AG09319 (cell line): Measurements from ENCODE around the gene HIVEP2.

Source experiments
- DNase-seq: peaks from one replicate; pipeline ENCODE4 v3.0.0-alpha.2; 2010; ENCODE audit warnings: low read depth; ENCODE audit errors: extremely low read depth
- CTCF ChIP-seq: IDR thresholded peaks from 2 replicates; pipeline ENCODE4 v1.5.1; 2011; ENCODE audit warnings: low read depth, mild to moderate bottlenecking, inconsistent platforms, low read length, moderate library complexity

HIVEP2 gene

GRCh38 chr6:142846883-142847287, 98.1 kb downstream of the HIVEP2 start:
- no peak for TF ChIP-seq CTCF
- peak; percentile 60 for DNase-seq

DNA sequence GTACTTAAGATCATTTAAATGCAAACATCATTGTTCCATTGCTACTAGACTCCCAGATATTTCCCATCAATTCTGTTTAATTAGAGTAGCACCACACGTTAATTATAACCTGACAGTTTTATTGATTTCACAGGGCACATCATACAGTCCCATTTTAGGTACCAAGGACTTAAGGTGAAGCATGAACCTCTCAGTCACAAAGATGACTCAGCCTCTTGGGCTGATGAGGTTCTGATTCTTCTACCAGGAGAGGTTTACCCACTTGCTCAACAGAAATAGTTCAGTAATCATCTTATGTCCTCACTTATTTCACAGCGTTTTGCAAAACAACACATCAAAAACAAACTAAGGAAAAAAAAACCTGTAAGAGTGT, 98.5 kb downstream of the HIVEP2 start:
- no peak for DNase-seq

GRCh38 chr6:142845624-142846458, 99.1 kb downstream of the HIVEP2 start:
- no peak for DNase-seq
- no peak for TF ChIP-seq CTCF

More for the DNA sequence above, 98.5 kb downstream of the HIVEP2 start:
- TF ChIP-seq CTCF: no peak

- TF ChIP-seq CTCF: no peak
- no peak for DNase-seq
Measured at GRCh38 chr6:142845143-142845571, 99.8 kb downstream of the HIVEP2 start.

DNA sequence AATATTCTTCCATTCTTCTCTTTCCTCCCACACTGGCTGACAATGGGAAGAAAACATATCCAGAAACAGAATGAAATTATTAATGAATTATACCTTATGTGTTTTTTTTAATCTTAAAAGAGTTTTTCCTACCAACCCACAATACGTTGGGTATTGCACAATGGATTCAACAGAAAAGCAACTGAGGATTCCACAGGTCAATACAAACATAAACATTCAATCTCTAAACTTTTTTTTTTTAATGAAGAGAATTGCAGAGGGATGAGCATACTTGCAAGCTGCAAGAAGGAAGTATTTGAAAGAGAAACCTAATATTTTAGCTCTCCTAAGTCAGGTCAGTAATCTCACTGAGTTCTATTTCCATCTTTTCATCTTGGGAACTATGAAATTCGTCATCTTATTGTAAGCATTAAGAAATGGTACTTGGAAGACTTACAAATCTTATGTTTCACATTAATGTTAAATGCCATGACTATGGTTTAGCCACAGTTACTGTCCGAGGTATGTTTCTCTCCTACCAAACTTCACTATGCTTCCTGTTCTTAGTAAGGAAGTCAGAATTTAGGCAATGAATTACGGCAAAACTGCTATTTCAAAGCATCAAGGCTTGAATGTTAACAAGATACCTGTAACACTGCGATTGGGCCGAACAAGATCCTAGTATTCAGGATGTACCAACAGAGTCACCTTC, 100.8 kb downstream of the HIVEP2 start:
- no peak for TF ChIP-seq CTCF

DNA sequence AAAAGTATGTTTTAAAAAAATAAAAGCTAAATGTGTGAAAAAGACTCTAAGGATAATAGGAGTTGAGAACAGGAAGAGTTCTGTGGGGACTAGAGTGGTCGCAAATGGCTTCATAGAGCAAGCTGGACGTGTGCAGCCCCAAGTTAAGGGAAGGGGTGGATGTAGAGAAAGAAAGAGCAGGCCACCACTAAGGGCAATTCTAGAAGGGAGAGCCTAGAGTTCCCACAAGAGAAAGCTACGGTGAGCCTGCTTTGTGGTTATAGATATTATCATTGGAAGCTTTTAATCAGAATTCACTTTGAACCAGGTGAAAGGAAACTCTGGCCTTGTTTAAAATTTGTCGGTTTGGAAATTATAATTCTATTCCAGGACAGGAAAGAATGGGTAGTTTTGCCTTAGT, 101.6 kb downstream of the HIVEP2 start:
- TF ChIP-seq CTCF: no peak
- DNase-seq: no peak

More for the DNA sequence above, 100.8 kb downstream of the HIVEP2 start:
- DNase-seq: no peak
